ENCODE data around the gene ZBTB20.

GRCh38 chr3:114866430-114866829 lies 280.7 kb downstream of the ZBTB20 start:
- TF ChIP-seq, protein P1, sequence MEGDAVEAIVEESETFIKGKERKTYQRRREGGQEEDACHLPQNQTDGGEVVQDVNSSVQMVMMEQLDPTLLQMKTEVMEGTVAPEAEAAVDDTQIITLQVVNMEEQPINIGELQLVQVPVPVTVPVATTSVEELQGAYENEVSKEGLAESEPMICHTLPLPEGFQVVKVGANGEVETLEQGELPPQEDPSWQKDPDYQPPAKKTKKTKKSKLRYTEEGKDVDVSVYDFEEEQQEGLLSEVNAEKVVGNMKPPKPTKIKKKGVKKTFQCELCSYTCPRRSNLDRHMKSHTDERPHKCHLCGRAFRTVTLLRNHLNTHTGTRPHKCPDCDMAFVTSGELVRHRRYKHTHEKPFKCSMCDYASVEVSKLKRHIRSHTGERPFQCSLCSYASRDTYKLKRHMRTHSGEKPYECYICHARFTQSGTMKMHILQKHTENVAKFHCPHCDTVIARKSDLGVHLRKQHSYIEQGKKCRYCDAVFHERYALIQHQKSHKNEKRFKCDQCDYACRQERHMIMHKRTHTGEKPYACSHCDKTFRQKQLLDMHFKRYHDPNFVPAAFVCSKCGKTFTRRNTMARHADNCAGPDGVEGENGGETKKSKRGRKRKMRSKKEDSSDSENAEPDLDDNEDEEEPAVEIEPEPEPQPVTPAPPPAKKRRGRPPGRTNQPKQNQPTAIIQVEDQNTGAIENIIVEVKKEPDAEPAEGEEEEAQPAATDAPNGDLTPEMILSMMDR (IDR thresholded peaks at IDR 0.05; ENCODE audit: insufficient read depth, low read depth, low read length) = no peak
- no peak for TF ChIP-seq EZH2 (IDR thresholded peaks at IDR 0.05; ENCODE audit: insufficient read depth, low read length)
